Mucosa of descending colon (tissue), 3 donors: Measurements from ENCODE around the gene GTF2IRD1. TPM values are rescaled to one million over a fixed set of nuclear protein-coding genes. Genes with fewer than 3 reads are reported as not detected.
A peak's percentile ranks its signal among the peaks of the same experiment; 100 is the strongest.

ENCODE experiments used
- ATAC-seq: fragments of 200-7000 bp; cut with Tn5 transposase; one replicate; pipeline ENCODE4 v1.9.1; 2020; ENCODE audit warnings: mild to moderate bottlenecking, moderate library complexity
- DNase-seq, 3 donors: peaks; one replicate each; pipeline ENCODE4 v3.0.0-alpha.2; 2020
- H3K36me3 ChIP-seq: fragments of 200-600 bp; one replicate; pipeline ENCODE4 v1.8.0; 2021; ENCODE audit warnings: low read depth, mild to moderate bottlenecking
- H3K4me1 ChIP-seq: fragments of 200-600 bp; one replicate; pipeline ENCODE4 v1.8.0; 2021; ENCODE audit warnings: low read depth, mild to moderate bottlenecking
- H3K4me3 ChIP-seq: fragments of 200-600 bp; one replicate; pipeline ENCODE4 v1.8.0; 2021; ENCODE audit warnings: mild to moderate bottlenecking
- H3K9me3 ChIP-seq: fragments of 200-600 bp; one replicate; pipeline ENCODE4 v1.8.0; 2021; ENCODE audit warnings: mild to moderate bottlenecking
- intact Hi-C, 2 donors: fragments of 100-400 bp; cut with DNase I in 1 of 2; cut with micrococcal nuclease in 1 of 2; formaldehyde crosslinking; loops; one replicate each; pipeline versions ENCODE4 v1.11.0 to v1.11.1; 2022; cut with DNase I, micrococcal nuclease
- total RNA-seq, 3 donors: library from RNA; stranded (reverse); fragmentation: NEBNext Ultra II Directional in 2 of 3; extraction: Animal tissue kit (Norgen Biotek cat#: 25700) in 2 of 3; gene quantifications; one replicate each; pipeline versions ENCODE4 v1.2.1 to v1.2.4, GENCODE V29; 2021 to 2023
- TF ChIP-seq, protein P1 (sequence below): fragments of 200-600 bp; IDR thresholded peaks from one replicate; pipeline ENCODE4 v1.8.0; 2022; ENCODE audit warnings: antibody characterized with exemption, mild to moderate bottlenecking
- donor health status: DM: no; HTN: no; CAD: no; lungs with moderate emphysema.
- donor health status: DM: no; HTN: no; CAD: no.
- donor health status: DM: no; HTN: yes; CAD: no.

GTF2IRD1 gene
- total RNA-seq, 3 donors from 2014 or later, result 10.5 to 30.7 (median 12.7) TPM

DNA sequence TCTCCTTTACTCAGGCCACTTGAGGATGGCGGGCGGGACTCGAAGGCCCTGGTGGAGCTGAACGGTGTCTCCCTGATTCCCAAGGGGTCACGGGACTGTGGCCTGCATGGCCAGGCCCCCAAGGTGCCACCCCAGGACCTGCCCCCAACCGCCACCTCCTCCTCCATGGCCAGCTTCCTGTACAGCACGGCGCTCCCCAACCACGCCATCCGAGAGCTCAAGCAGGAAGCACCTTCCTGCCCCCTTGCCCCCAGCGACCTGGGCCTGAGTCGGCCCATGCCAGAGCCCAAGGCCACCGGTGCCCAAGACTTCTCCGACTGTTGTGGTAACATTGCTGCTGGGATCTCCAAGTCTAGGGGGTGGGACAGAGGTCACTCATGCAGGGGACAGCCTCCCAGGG, 65.7 kb downstream of the GTF2IRD1 start:
- H3K36me3 ChIP-seq, result no peaks in the 10 kb centered on the region
- intact Hi-C loops, result no loop called here
- H3K9me3 ChIP-seq, result peaks cover 8% of the 10 kb centered on the region
- H3K4me3 ChIP-seq, result no peak overlapping the region
- H3K4me1 ChIP-seq, result no peaks in the 10 kb centered on the region
- ATAC-seq, result no peak
- DNase-seq, result no peak
- TF ChIP-seq, protein P1, sequence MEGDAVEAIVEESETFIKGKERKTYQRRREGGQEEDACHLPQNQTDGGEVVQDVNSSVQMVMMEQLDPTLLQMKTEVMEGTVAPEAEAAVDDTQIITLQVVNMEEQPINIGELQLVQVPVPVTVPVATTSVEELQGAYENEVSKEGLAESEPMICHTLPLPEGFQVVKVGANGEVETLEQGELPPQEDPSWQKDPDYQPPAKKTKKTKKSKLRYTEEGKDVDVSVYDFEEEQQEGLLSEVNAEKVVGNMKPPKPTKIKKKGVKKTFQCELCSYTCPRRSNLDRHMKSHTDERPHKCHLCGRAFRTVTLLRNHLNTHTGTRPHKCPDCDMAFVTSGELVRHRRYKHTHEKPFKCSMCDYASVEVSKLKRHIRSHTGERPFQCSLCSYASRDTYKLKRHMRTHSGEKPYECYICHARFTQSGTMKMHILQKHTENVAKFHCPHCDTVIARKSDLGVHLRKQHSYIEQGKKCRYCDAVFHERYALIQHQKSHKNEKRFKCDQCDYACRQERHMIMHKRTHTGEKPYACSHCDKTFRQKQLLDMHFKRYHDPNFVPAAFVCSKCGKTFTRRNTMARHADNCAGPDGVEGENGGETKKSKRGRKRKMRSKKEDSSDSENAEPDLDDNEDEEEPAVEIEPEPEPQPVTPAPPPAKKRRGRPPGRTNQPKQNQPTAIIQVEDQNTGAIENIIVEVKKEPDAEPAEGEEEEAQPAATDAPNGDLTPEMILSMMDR, result no peak

DNA sequence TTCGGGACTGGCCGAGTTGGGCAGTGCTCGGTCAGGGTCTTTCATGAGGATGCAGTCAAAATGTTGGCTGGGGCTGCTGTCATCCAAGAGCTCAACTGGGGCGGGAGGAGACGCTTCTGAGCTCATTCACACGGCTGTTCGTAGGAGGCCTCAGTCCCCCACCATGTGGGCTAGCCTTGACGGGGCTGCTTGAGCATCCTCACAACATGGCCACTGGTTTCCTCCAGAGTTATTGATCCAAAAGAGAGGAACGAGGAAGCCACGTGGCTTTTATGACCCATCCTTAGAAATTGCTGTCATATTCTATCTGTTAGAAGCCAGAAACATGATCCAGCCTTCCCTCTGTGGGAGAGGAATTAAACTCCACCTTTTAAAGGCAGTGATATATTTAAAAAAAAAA, 68.1 kb downstream of the GTF2IRD1 start:
- DNase-seq (no peak), ATAC-seq (no peak)
- Histone ChIP-seq H3K4me1 (peaks cover 8% of the 10 kb centered on the region), H3K9me3 (peaks cover 8% of the 10 kb centered on the region), H3K36me3 (no peaks in the 10 kb centered on the region), H3K4me3 (no peak overlapping the region)
- intact Hi-C loops, result no loop called here
- TF ChIP-seq, protein P1, result no peak

- peaks cover 12% of the 10 kb centered on the region for H3K4me1 ChIP-seq
- TF ChIP-seq, protein P1, result no peak
- no peak for ATAC-seq
- H3K36me3 ChIP-seq, result no peaks in the 10 kb centered on the region
- no peak overlapping the region for H3K4me3 ChIP-seq
- intact Hi-C loops, result no loop called here
- H3K9me3 ChIP-seq, result peaks cover 8% of the 10 kb centered on the region
- no peak for DNase-seq
Observed at GRCh38 chr7:74522281-74522905, 68.7 kb downstream of the GTF2IRD1 start.

DNA sequence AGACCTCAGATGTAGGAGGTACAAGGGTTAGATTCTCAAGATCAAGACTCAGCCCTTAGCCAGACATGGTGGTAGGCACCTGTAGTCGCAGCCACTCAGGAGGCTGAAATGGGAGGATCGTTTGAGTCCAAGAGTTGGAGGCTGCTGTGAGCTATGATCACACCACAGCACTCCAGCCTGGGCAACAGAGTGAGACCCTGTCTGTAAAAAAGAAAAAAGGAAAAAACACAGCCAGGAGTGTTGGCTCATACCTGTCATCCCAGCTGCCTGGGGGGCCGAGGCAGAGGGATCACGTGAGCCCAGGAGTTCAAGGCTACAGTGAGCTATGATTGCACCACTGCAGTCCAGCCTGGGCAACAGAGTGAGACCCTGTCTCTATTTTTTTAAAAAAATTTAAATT, 69.3 kb downstream of the GTF2IRD1 start:
- H3K36me3 ChIP-seq, result no peaks in the 10 kb centered on the region
- intact Hi-C loops, result no loop called here
- no peak overlapping the region for H3K4me3 ChIP-seq
- peaks cover 8% of the 10 kb centered on the region for H3K9me3 ChIP-seq
- ATAC-seq, result no peak
- DNase-seq, result no peak
- peaks cover 14% of the 10 kb centered on the region for H3K4me1 ChIP-seq
- TF ChIP-seq, protein P1, result no peak

GRCh38 chr7:74525140-74525539, 71.4 kb downstream of the GTF2IRD1 start:
- TF ChIP-seq, protein P1, result no peak
- DNase-seq, result peak in 1 of 3 donors; percentile 19
- peaks cover 8% of the 10 kb centered on the region for H3K9me3 ChIP-seq
- no peak overlapping the region for H3K4me3 ChIP-seq
- H3K4me1 ChIP-seq, result peaks cover 14% of the 10 kb centered on the region
- H3K36me3 ChIP-seq, result no peaks in the 10 kb centered on the region
- intact Hi-C loops, result no loop called here
- ATAC-seq, result no peak

- peaks cover 8% of the 10 kb centered on the region for H3K9me3 ChIP-seq
- no peak overlapping the region for H3K4me3 ChIP-seq
- DNase-seq (peak; percentile 92 to 95 (median 92)), ATAC-seq (peak; percentile 91)
- intact Hi-C loops, result no loop called here
- H3K4me1 ChIP-seq, result peaks cover 14% of the 10 kb centered on the region
- no peaks in the 10 kb centered on the region for H3K36me3 ChIP-seq
- TF ChIP-seq, protein P1, result no peak
Observed at GRCh38 chr7:74525881-74526280, 72.2 kb downstream of the GTF2IRD1 start.
